ENCODE results near the gene UBP1.

UBP1 gene

GRCh38 chr3:33426068-33426467 lies 14.1 kb downstream of the UBP1 start (continued):
- peak; percentile 48; the same call in 1 of the 2 replicates for TF ChIP-seq IKZF3 (tag by site-specific recombination; IDR thresholded peaks at IDR 0.05)
- no peak for TF ChIP-seq YY2 (tag by site-specific recombination; IDR thresholded peaks at IDR 0.05)
- peak; percentile 57; the same call in 1 of the 2 replicates for TF ChIP-seq OVOL3 (tag by site-specific recombination; IDR thresholded peaks at IDR 0.05)
- no peak for TF ChIP-seq ZNF223 (tag by site-specific recombination; IDR thresholded peaks at IDR 0.05)
- TF ChIP-seq ZNF48 (tag by site-specific recombination; IDR thresholded peaks at IDR 0.05) = no peak
- TF ChIP-seq ZNF561 (tag by site-specific recombination; IDR thresholded peaks at IDR 0.05; ENCODE audit: borderline replicate concordance) = no peak
- TF ChIP-seq ZNF747 (tag by site-specific recombination; IDR thresholded peaks at IDR 0.05) = no peak
- no peak for TF ChIP-seq ZNF629 (tag by site-specific recombination; IDR thresholded peaks at IDR 0.05)
- no peak for TF ChIP-seq ZNF335 (tag by site-specific recombination; conservative IDR thresholded peaks at IDR 0.05)
- no peak for TF ChIP-seq PRDM10 (tag by site-specific recombination; IDR thresholded peaks at IDR 0.05)
- TF ChIP-seq ZBTB10 (tag by site-specific recombination; IDR thresholded peaks at IDR 0.05) = no peak
- TF ChIP-seq GLIS2 (tag by site-specific recombination; IDR thresholded peaks at IDR 0.05) = no peak
- TF ChIP-seq ZFP69B (tag by site-specific recombination; IDR thresholded peaks at IDR 0.05) = no peak
- TF ChIP-seq ZNF16 (tag by site-specific recombination; IDR thresholded peaks at IDR 0.05; ENCODE audit: low read depth) = no peak
- TF ChIP-seq MEIS1 (CRISPR knock-in tag; IDR thresholded peaks at IDR 0.05; ENCODE audit: borderline replicate concordance) = no peak
- no peak for TF ChIP-seq ZNF549 (tag by site-specific recombination; IDR thresholded peaks at IDR 0.05)
- no peak for TF ChIP-seq ZSCAN4 (tag by site-specific recombination; IDR thresholded peaks at IDR 0.05)
- TF ChIP-seq PRDM1 (tag by site-specific recombination; IDR thresholded peaks at IDR 0.05) = no peak
- TF ChIP-seq KLF10 (tag by site-specific recombination; IDR thresholded peaks at IDR 0.05) = no peak
- TF ChIP-seq SP3 (tag by site-specific recombination; IDR thresholded peaks at IDR 0.05) = no peak
- no peak for TF ChIP-seq ZNF658 (tag by site-specific recombination; IDR thresholded peaks at IDR 0.05)
- no peak for TF ChIP-seq BCL11A (tag by site-specific recombination; IDR thresholded peaks at IDR 0.05; ENCODE audit: low read depth)
- TF ChIP-seq ZBTB1 (tag by site-specific recombination; IDR thresholded peaks at IDR 0.05) = no peak
- no peak for TF ChIP-seq KLF17 (tag by site-specific recombination; IDR thresholded peaks at IDR 0.05)
- no peak for TF ChIP-seq ZBTB26 (tag by site-specific recombination; optimal IDR thresholded peaks at IDR 0.05)
- no peak for TF ChIP-seq ZBTB11 (tag by site-specific recombination; conservative IDR thresholded peaks at IDR 0.05; ENCODE audit: low read depth)
- TF ChIP-seq ZNF175 (tag by site-specific recombination; IDR thresholded peaks at IDR 0.05) = no peak
- no peak for TF ChIP-seq ZNF274 (IDR thresholded peaks at IDR 0.05; ENCODE audit: low read length)
- TF ChIP-seq ZNF274 (tag by site-specific recombination; IDR thresholded peaks at IDR 0.05; ENCODE audit: borderline replicate concordance) = no peak
- no peak for TF ChIP-seq WT1 (tag by site-specific recombination; IDR thresholded peaks at IDR 0.05)
